Raji (cell line): ENCODE data around the gene HSFX3.

Source experiments
- POLR2A ChIP-seq: IDR thresholded peaks from 2 replicates; pipeline ENCODE4 v1.6.1; 2011; ENCODE audit warnings: low read depth, low read length, control low read depth; ENCODE audit not compliant: insufficient read depth

The HSFX3 gene

GRCh38 chrX:149505671-149506070 is 44.1 kb downstream of the HSFX3 start:
- TF ChIP-seq POLR2A, result no peak

GRCh38 chrX:149504915-149505651 is 44.6 kb downstream of the HSFX3 start, which contains the start of gene IDS:
IDS (minus strand) TSS chrX:149505306; CDS start chrX:149505137, 169 bp downstream.
- peak; percentile 79 for TF ChIP-seq POLR2A

DNA sequence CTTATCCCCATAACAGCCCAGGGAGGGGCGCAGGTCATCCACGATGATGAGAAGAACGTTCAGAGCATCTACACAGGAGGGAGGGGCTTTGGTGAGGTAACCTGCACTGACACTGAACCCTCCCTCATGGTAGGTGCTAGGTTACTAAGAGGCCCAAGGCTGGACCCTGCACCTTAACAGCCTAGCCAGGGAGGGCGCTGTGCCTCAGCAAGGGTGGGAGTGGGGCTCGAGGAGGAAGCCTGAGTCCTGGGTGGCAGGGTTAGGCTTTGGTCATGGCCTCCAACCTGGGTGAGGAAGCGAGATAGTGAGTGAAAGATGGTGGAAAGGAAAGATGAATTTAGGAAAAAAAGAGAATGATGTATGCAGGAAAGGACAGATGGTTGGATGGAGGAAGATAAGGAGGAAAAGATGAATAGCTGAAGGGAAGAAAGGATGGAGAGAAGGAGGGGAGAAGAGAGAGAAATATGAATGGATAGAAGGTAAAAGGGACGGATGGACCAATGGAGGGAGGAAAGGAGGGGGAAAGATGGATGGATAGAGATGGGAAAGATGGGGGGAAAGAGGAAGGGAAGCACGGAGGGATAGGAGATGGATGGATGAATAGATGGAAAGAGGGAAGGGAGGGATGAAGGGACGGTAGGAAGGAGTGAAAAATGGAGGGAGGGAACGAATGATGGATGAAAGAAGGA is 45.4 kb downstream of the HSFX3 start:
- peak; percentile 36; the same call in 1 of the 2 replicates for TF ChIP-seq POLR2A

GRCh38 chrX:149499766-149500165 is 50.0 kb downstream of the HSFX3 start:
- TF ChIP-seq POLR2A, result no peak

DNA sequence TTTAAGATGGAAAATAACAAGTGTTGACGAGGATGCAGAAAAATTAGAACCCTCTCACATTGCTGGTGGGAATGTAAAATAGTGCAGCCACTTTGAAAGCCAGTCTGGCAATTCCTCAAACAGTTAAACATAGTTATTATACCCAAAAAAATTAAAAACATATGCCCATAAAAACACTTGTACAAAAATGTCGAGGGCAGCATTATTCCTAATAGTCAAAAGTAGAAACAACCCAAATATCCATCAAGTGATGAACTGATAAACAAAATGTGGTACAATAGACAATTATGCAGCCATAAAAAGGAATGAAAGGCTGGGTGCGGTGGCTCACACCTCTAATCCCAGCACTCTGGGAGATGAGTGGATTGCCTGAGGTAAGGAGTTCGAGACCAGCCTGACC is 51.0 kb downstream of the HSFX3 start:
- TF ChIP-seq POLR2A, result no peak
